Hematopoietic multipotent progenitor cell treated with erythropoietin and hydrocortisone succinate and interleukin-3 and kit ligand, for 8 days (in vitro differentiated cells): Measurements from ENCODE around the gene NAXE.
A peak's percentile ranks its signal among the peaks of the same experiment; 100 is the strongest.
"Not testable (repeated sequence)": the region's sequence is repeated elsewhere in the genome, so short reads cannot be mapped to it uniquely, and the experiment has no call there.

Experiments used
- DNase-seq: peaks from one replicate; pipeline ENCODE4 v3.0.0-alpha.2; 2015

Gene NAXE

GRCh38 chr1:156571919-156572662 is 19.5 kb upstream of the NAXE start, which contains the start of gene IQGAP3:
IQGAP3 (minus strand) TSS chr1:156572565; CDS start chr1:156572529, 36 bp downstream.
- DNase-seq = peak; percentile 81

DNA sequence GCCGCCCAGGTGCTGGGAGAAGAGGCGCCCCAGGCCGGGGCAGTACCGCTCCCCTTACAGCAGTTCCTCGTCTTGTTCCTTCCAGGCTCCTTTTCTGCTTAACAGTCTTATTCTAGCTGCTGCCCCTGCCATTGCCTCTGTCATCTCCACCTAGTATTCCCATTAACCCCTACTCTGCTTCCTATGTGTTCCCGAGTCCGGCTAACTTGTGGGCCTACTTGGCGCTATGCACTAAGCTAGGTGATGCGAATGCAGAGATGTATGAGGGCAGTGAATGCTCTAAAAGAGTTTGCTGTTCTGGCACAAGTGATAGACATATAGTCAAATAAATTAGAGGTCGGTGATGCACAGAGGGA is 18.9 kb upstream of the NAXE start:
- DNase-seq = no peak

- DNase-seq = no peak
These were observed 17.4 kb upstream of the NAXE start for GRCh38 chr1:156574039-156574633.

GRCh38 chr1:156577550-156577949 is 14.0 kb upstream of the NAXE start:
- no peak for DNase-seq

GRCh38 chr1:156578055-156578454 is 13.5 kb upstream of the NAXE start:
- no peak for DNase-seq

DNA sequence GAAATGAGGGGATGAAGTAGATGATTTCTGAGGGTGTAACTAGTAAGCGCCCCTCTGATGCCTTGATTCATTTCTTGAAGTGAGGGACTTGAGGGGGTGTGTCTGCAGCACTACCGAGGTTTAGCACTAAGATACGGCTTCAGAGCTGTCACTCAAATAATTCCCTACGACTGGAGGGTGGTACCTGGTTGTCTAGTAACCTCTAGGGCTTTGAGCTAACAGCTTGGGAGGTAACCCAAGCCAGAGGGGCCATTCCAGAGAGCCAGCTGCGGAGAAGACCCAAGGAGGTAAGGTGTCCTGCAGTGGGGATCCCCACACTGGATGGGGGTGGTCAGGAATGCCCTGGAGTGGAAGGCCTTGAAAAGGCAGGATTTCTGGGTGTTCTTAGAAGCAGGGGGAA is 12.1 kb upstream of the NAXE start, which contains the start of gene TTC24:
Gene TTC24, plus strand, starts transcription at position 252 of the 400 bp plus-strand sequence. CDS start 1,642 bp downstream, outside the sequence.
- no peak for DNase-seq

DNA sequence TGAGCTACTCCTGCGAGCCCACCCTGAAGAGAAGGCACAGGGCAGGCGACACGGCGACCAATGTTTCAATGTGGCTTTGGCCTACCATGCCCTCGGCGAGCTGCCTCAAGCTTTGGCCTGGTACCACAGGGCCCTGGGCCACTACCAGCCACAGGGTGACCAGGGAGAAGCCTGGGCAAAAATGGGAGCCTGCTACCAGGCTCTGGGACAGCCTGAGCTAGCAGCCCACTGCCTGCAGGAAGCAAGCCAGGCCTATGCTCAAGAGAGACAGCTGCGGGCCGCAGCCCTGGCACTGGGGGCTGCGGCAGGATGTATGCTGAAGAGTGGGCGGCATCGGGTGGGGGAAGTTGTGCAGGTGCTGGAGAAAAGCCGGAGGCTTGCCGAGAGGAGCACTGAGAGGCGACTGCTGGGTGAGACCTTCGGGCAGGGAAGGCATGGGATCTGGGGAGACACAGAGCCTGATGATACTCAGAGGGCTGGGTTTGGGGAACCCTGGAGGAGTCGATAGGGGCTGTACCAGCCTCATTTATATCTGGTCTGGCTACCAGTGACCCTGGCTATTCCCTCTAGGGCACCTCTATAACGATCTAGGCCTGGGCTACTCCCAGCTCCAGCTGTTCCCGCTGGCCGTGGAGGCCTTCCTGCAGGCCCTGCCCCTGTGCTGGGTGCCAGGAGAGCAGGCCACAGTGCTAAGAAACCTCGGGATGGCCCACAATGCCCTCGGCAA is 9.8 kb upstream of the NAXE start:
- no peak for DNase-seq

GRCh38 chr1:156582388-156583017 is 9.1 kb upstream of the NAXE start:
- DNase-seq = no peak

DNA sequence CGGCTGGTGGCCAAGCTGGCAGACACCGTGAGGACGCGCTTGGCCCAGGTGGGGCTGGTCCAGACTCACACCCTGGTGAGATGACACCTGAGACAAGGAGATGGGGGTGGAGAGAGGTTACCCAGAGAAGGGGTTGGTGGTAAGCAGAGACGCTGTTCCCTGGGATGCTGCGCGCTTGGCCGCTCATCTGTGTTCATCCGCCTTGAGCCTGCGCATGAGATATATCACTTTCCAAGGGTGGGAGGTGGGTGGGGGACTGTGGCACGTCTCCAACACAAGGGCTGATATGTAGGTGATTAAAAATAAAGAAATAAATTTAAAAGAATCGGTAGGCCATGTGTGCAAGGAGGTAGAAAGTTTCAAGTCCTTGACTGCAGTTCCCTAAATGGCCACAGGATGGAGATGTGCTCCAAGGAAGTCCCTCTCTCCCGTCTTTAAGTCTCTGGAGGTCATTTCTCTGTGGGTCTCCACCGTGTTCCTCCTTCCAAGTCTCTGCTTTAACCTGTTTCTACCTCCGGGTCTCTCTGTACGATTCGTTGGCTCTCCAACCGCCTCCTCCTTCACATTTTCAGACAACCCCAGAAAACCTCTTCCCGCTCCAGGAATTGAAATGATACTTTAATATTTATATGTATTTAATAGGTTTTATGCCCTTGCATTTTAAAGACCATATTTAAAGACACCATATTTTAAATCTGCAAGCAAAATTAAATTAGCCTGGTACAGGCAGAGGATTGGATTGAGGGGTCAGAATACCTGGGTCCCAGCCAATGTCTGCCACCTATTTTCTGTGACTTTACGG is 7.6 kb upstream of the NAXE start:
- DNase-seq = peak; percentile 85

- DNase-seq = no peak
These were observed 6.8 kb upstream of the NAXE start for GRCh38 chr1:156584813-156585212.

DNA sequence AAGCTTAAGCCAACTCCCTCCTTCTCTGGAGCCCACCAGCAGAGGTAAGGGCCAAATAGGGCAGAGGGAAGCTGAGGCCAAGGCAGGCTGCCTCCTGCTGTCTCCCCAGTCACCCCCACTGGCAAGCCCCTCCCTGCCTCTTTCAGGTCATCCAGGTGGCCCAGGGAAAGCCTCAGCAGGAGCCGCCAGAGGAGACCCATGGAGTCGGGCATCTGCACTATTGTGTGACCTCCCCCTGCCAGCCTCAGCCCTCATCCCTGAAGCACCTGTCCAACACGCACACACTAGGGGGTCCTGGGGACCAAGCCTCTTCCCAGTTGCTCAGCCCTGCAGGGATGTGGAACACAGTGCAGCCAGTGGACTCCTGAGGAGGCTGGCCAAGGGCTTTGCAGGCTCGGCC is 5.3 kb upstream of the NAXE start:
- DNase-seq = no peak

DNA sequence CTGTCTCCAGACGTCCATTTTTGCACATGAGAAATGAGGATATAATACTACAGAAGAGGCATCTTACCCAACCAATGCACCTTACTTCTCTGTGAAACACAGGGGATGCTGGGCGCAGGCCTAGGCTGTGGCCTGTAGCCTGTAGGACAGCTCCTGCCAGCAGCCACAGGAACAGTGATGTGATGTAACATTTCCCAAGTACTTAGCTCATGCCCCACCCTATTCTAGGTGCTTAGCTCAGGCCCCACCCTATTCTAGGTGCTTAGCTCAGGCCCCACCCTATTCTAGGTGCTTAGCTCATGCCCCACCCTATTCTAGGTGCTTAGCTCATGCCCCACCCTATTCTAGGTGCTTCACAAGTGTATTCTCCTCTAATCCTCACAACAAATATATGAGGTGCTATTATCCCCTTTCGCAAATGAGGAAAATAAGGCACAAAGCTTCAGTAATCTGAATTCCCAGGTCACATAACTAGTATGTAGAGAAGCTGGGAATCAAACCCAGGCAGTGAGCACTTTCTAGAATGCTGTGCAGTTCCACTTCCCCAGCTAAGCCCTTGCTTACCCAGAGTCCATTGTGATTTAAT is 4.6 kb upstream of the NAXE start:
- DNase-seq = no peak

DNA sequence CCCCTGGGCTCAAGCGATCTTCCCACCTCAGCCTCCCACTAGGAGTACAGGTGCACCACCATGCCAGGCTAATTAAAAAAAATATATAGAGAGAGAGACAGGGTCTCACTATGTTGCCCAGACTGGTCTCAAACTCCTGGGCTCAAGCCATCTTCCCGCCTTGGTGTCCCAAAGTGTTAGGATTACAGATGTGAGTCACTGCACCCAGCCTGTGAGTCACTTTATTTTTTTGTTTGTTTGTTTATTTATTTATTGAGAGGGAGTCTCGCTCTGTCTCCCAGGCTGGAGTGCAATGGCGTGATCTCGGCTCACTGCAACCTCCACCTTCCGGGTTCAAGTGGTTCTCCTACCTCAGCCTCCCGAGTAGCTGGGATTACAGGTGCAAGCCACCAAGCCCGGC is 3.6 kb upstream of the NAXE start:
- DNase-seq = not testable (repeated sequence)

- no peak for DNase-seq
These were observed 2.0 kb upstream of the NAXE start for GRCh38 chr1:156589546-156589945.

GRCh38 chr1:156590326-156591180 is 1.0 kb upstream of the NAXE start:
- no peak for DNase-seq

GRCh38 chr1:156591181-156591431 is 470 bp upstream of the NAXE start:
- no peak for DNase-seq

DNA sequence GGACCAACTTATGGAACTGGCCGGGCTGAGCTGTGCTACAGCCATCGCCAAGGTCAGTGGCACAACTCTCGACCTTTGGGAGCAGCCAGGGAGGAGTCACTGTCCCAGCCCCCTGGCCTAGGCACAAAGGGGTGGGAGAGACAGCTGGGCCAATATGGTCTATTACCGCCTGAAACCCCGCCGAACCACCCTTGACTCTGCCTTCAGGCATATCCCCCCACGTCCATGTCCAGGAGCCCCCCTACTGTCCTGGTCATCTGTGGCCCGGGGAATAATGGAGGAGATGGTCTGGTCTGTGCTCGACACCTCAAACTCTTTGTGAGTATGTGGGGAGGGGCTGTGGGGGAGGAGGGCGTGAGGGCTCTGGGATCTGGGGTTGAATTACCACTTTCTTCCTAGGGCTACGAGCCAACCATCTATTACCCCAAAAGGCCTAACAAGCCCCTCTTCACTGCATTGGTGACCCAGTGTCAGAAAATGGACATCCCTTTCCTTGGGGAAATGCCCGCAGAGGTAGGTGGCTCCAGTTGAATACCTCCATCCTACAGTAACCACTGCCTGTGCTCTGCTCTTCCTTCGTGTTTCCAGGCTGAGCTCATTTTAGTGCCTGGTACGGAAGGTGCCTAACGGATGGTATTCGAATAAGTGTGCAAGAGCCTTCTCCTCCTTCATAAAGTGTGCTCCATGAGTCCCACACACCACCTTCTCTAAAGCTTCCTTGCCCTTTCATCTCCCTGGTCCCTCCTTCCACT is 758 bp downstream of the NAXE start:
- DNase-seq = no peak

DNA sequence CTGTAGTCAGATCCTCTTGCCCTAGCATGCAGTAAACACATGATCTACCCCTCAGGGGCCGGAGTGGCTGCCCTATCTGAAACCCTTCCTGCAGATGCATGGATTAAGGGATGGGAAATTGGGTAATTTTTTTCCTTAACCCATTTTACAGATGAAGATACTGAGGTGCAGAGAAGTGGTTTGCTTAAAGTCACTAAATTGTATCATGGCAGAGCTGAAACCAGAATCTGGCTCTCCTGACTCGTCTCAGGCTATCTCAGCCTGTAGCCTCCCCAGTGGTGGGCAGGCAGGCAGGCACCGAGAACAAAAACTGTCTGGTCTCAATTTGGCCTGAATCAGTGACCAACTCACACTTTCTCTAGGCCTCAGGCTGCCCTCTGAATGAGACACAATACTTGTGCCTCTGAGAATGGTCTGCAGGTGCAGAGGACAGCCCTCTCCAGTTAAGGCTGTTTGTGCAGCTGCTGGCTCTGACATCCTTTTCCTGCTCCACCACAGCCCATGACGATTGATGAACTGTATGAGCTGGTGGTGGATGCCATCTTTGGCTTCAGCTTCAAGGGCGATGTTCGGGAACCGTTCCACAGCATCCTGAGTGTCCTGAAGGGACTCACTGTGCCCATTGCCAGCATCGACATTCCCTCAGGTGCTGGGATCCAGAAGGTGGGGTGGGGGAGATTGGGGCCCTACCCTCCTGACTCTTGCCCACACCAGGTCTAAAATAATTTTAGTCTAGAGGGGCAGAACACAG is 1.5 kb downstream of the NAXE start:
- DNase-seq = no peak

DNA sequence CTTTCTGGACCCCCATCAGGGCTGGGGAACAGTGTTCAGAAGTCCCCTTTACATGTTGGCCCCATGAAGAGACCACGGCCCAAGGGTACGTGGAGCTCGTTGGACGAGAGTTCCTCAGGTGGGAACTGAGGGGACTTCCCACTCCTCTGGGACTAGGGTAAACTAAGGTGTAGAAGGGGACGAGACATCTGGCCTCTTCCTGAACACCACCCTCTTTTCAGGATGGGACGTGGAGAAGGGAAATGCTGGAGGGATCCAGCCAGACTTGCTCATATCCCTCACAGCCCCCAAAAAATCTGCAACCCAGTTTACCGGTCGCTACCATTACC is 2.0 kb downstream of the NAXE start:
- DNase-seq = no peak

GRCh38 chr1:156594190-156594589 is 2.6 kb downstream of the NAXE start:
- no peak for DNase-seq
